ENCODE data around the gene MRPL49.

GRCh38 chr11:65115361-65116082, 6.6 kb upstream of the MRPL49 start:
- TF ChIP-seq CTCF (IDR thresholded peaks at IDR 0.05) (no peak), EZH2 (IDR thresholded peaks at IDR 0.05) (no peak), EZH2phosphoT487 (IDR thresholded peaks at IDR 0.05) (no peak)
